Esophagus (tissue), 2 donors: ENCODE results near the gene UNKL. TPM values are rescaled to one million over a fixed set of nuclear protein-coding genes. Genes with fewer than 3 reads are reported as not detected.
A peak's percentile ranks its signal among the peaks of the same experiment; 100 is the strongest.

ENCODE experiments used
- H3K27ac ChIP-seq, 2 donors: one replicate each; pipeline ENCODE4 v1.5.1; 2013; ENCODE audit warnings: low read depth in 2 of 2, mild to moderate bottlenecking in 2 of 2, inconsistent platforms in 1 of 2, low read length in 1 of 2, moderate library complexity in 1 of 2
- H3K27me3 ChIP-seq, 2 donors: one replicate each; pipeline ENCODE4 v1.6.1; 2013; ENCODE audit warnings: low read length in 2 of 2, control low read depth in 1 of 2, mild to moderate bottlenecking in 1 of 2; ENCODE audit not compliant: insufficient read depth in 2 of 2, control insufficient read depth in 1 of 2
- H3K36me3 ChIP-seq, 2 donors: one replicate each; pipeline ENCODE4 v1.6.1; 2013; ENCODE audit warnings: low read length in 1 of 2; ENCODE audit not compliant: control insufficient read depth in 2 of 2, insufficient read depth in 2 of 2
- H3K4me1 ChIP-seq, 2 donors: one replicate each; pipeline ENCODE4 v1.6.1; 2013; ENCODE audit warnings: low read length in 1 of 2; ENCODE audit not compliant: control insufficient read depth in 2 of 2, insufficient read depth in 2 of 2
- H3K4me3 ChIP-seq, 2 donors: one replicate each; pipeline ENCODE4 v1.5.1; 2013; ENCODE audit warnings: low read length in 2 of 2, mild to moderate bottlenecking in 2 of 2, low read depth in 1 of 2, moderate library complexity in 1 of 2
- H3K9me3 ChIP-seq, 2 donors: one replicate each; pipeline ENCODE4 v1.6.1; 2013; ENCODE audit warnings: mild to moderate bottlenecking in 2 of 2, low read depth in 1 of 2, low read length in 1 of 2, moderate library complexity in 1 of 2; ENCODE audit not compliant: control insufficient read depth in 2 of 2, insufficient read depth in 1 of 2
- WGBS, 2 donors: extraction: QIAGEN DNeasy Blood & Tissue Kit; methylation state at CpG; one replicate each; pipeline ENCODE4 v1.1.7; 2013; 5-methylcytosine and 5-hydroxymethylcytosine counted together
- polyA plus RNA-seq, 2 donors: library from polyadenylated mRNA; stranded (reverse); fragments of 200-250 nt; gene quantifications; one replicate each; pipeline ENCODE4 v1.2.3, GENCODE V29; 2013
- donor health status: healthy with polysubstance abuse.
- donor health status: Bipolar disorder and iron deficiency.

UNKL gene
- polyA plus RNA-seq, 2 donors, result 5.4 to 8.1 TPM

- H3K36me3 ChIP-seq, result peaks cover 0 to 17% of the 10 kb centered on the region in 2 donors
- H3K27me3 ChIP-seq, result no peaks in the 10 kb centered on the region
- WGBS, 2 donors, result 91 to 93% methylated on average over 13 to 17 of the region's 17 CpGs
- no peak overlapping the region for H3K4me3 ChIP-seq
- H3K9me3 ChIP-seq, result no peaks in the 10 kb centered on the region
- peaks cover 0 to 22% of the 10 kb centered on the region in 2 donors for H3K4me1 ChIP-seq
- no peak overlapping the region for H3K27ac ChIP-seq
Observed at GRCh38 chr16:1349951-1350350, 64.6 kb downstream of the UNKL start.

GRCh38 chr16:1349351-1349750 is 65.2 kb downstream of the UNKL start:
- Histone ChIP-seq H3K4me1 (peaks cover 0 to 22% of the 10 kb centered on the region in 2 donors), H3K36me3 (peaks cover 0 to 17% of the 10 kb centered on the region in 2 donors), H3K27me3 (no peaks in the 10 kb centered on the region), H3K9me3 (no peaks in the 10 kb centered on the region), H3K27ac (no peak overlapping the region), H3K4me3 (no peak overlapping the region)
- WGBS, 2 donors, result 85 to 89% methylated on average over 16 of the region's 16 CpGs

GRCh38 chr16:1348926-1349325 is 65.6 kb downstream of the UNKL start:
- Histone ChIP-seq H3K9me3 (no peaks in the 10 kb centered on the region), H3K36me3 (peaks cover 0 to 17% of the 10 kb centered on the region in 2 donors), H3K4me1 (peaks cover 0 to 22% of the 10 kb centered on the region in 2 donors), H3K4me3 (no peak overlapping the region), H3K27ac (no peak overlapping the region), H3K27me3 (no peaks in the 10 kb centered on the region)
- WGBS, 2 donors, result 80 to 82% methylated on average over 14 of the region's 14 CpGs

DNA sequence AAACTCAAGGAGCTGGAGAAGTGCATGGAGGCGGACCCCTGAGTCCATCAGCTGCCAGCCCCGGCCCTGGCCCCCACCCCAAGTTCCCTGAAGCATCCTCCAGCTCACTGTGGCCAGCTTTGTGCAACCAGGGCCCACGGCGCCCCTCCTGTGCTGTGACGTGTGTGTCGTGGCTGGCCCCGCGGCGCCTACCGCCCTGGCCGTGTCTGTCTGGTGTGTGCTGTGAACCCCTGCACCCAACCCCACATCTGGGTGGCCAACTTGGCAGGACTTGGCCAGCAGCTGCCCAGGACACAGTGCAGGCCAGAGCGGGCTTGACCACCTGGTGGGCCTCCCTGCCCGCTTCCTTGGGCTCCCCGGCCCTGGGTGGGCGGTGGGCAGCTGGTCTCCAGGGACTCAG is 66.1 kb downstream of the UNKL start:
- no peaks in the 10 kb centered on the region for H3K9me3 ChIP-seq
- H3K36me3 ChIP-seq, result peaks cover 0 to 17% of the 10 kb centered on the region in 2 donors
- WGBS, 2 donors, result 91 to 93% methylated on average over 15 of the region's 15 CpGs
- peaks cover under 1 to 22% of the 10 kb centered on the region in 2 donors for H3K4me1 ChIP-seq
- H3K4me3 ChIP-seq, result no peak overlapping the region
- H3K27me3 ChIP-seq, result no peaks in the 10 kb centered on the region
- no peak overlapping the region for H3K27ac ChIP-seq

- Histone ChIP-seq H3K9me3 (no peaks in the 10 kb centered on the region), H3K36me3 (peaks cover 0 to 17% of the 10 kb centered on the region in 2 donors), H3K4me1 (peaks cover 2 to 25% of the 10 kb centered on the region in 2 donors), H3K27ac (peak overlapping the region in 1 of 2 donors; percentile 11), H3K4me3 (no peak overlapping the region), H3K27me3 (no peaks in the 10 kb centered on the region)
- WGBS, 2 donors, result 72 to 82% methylated on average over 29 of the region's 29 CpGs
Observed at GRCh38 chr16:1347962-1348361, 66.5 kb downstream of the UNKL start.

- Histone ChIP-seq H3K27ac (peak overlapping the region in 1 of 2 donors; percentile 11), H3K4me3 (no peak overlapping the region), H3K9me3 (no peaks in the 10 kb centered on the region), H3K4me1 (peaks cover 2 to 26% of the 10 kb centered on the region in 2 donors), H3K36me3 (peaks cover 0 to 17% of the 10 kb centered on the region in 2 donors), H3K27me3 (no peaks in the 10 kb centered on the region)
- WGBS, 2 donors, result 56 to 68% methylated on average over 31 of the region's 31 CpGs
Observed at GRCh38 chr16:1347286-1347855, 67.1 kb downstream of the UNKL start.

GRCh38 chr16:1346422-1347285 is 67.8 kb downstream of the UNKL start:
- 61 to 67% methylated on average over 34 of the region's 34 CpGs for WGBS, 2 donors
- Histone ChIP-seq H3K27me3 (no peaks in the 10 kb centered on the region), H3K9me3 (no peaks in the 10 kb centered on the region)

DNA sequence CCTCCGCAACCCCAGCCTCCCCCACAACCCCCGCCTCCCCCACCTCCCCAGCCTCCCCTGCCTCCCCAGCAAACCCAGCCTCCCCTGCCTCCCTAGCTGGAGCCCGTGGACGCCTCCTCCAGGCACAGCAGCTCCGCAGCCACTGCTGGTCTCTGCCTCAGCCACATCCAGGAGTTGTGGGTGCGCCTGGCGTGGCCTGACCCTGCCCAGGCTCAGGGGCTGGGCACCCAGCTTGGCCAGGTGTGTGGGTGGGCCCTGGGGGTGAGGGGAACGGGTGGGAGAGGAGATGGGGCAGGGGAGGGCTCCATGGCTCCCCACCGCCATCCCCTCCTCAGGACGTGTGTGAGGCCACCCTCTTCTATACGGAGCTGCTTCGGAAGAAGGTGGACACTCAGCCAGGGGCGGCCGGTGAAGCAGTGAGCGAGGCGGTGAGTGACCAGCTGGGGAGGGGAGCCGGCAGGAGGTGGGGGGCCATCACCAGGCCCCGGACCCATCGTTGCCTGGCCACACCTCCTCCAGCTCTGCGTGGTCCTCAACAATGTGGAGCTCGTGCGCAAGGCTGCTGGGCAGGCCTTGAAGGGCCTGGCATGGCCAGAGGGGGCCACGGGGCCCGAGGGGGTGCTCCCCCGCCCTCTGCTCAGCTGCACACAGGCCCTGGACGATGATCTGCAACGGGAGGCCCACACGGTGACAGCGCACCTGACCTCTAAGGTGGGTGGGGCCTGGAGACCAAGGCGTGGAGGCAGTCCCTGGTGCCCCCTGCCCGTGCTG is 68.7 kb downstream of the UNKL start:
- no peaks in the 10 kb centered on the region for H3K27me3 ChIP-seq
- H3K4me1 ChIP-seq, result peaks cover 6 to 24% of the 10 kb centered on the region in 2 donors
- peaks cover 0 to 17% of the 10 kb centered on the region in 2 donors for H3K36me3 ChIP-seq
- no peak overlapping the region for H3K27ac ChIP-seq
- no peaks in the 10 kb centered on the region for H3K9me3 ChIP-seq
- H3K4me3 ChIP-seq, result no peak overlapping the region
- 74 to 75% methylated on average over 25 to 31 of the region's 31 CpGs for WGBS, 2 donors

More at GRCh38 chr16:1346422-1347285, 67.8 kb downstream of the UNKL start:
- Histone ChIP-seq H3K4me3 (no peak overlapping the region), H3K27ac (no peak overlapping the region), H3K36me3 (peaks cover 0 to 17% of the 10 kb centered on the region in 2 donors), H3K4me1 (peaks cover 6 to 27% of the 10 kb centered on the region in 2 donors)

DNA sequence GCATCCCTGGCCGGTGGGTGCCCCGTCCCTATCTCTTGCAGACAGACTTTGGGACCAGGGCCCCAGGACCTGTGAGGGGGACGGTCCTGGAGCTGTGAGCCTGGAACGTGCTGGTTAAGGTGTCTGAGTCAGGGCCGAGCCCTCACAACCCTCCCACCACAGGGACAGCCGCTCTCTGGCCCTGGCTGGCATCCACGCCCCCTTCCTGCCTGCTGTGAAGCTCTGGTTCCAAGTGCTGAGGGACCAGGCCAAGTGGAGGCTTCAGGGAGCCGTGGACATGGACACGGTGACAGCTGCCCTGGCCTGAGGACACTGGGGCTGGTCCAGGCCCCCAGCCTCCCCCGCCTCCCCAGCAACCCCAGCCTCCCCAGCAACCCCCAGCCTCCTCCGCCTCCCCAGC is 69.4 kb downstream of the UNKL start:
- 73 to 80% methylated on average over 9 to 11 of the region's 11 CpGs for WGBS, 2 donors
- Histone ChIP-seq H3K36me3 (peaks cover 0 to 17% of the 10 kb centered on the region in 2 donors), H3K27ac (no peak overlapping the region), H3K4me1 (peaks cover 6 to 20% of the 10 kb centered on the region in 2 donors), H3K4me3 (no peak overlapping the region), H3K9me3 (no peaks in the 10 kb centered on the region), H3K27me3 (no peaks in the 10 kb centered on the region)
